HG03108 (cell line): Measurements from ENCODE around the gene TTC8.
A peak's percentile ranks its signal among the peaks of the same experiment; 100 is the strongest.

Source experiments
- ATAC-seq: cut with Tn5 transposase; IDR thresholded peaks from one replicate; pipeline ENCODE4 v1.9.1; 2021; ENCODE audit warnings: moderate library complexity; ENCODE audit not compliant: unreplicated experiment

Gene TTC8

DNA sequence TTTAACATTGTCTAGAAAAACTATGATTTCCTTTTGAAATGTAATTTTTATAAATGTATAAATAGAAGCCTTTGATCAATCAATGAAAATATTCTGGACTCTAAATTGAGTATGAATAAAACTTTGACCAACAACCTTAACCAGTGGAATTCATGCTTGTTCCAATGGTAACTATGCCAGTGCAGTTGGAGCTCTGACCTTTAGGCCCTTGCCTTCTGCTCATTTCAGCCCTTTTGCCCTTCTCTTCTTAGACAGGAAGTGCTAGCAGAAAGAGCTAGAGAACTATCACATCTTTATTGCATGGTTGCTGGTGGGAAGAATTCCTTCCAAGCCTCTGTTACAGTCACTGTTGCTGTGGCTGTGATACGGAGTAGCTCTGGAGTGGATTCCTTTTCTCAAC, 39.7 kb downstream of the TTC8 start:
- ATAC-seq, result no peak

DNA sequence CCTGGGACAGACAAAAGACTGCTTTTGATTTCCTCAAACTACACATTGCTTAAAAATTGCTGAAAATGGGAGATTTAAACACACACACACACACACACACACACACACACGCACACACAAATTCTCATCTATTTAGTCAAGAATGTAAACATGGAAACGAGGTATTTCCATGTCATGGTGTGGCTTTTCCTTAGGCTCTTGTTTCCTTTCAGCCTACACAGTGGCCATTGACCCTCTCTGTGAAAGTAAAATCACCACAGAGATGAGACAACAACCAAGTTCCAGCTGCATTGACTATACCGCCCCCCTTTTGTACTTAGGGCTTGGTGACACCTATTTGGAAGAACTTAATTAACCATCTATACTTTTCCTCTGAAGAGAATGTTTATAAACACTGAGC, 41.9 kb downstream of the TTC8 start:
- ATAC-seq, result no peak

DNA sequence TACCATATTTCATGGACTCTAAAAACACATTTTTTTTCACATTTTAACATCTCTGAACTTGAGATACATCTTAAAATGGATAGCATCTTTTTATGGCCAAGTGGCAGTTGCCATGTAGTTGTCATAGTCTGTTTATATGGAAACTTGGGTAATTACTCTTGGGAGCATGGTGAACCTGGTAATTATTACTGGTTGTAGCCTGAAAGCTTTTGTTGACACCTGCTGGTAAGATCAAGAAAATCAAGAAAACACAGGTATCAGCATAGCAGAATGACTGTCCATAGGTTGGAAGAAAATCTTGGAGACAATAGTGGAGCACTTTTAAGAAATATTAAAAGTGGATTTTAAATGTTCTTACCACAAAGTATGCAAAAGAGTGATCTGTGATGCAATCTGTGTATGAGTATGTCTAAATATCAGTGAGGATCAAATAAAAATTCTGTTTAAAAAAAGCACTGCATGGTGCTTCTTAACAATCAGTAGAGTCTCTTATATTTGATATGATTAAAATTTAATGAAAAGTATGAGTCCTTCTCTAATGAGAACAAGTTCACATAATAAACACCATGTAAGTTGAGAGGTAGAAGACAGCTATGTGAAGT, 44.2 kb downstream of the TTC8 start:
- peak; percentile 67 for ATAC-seq

DNA sequence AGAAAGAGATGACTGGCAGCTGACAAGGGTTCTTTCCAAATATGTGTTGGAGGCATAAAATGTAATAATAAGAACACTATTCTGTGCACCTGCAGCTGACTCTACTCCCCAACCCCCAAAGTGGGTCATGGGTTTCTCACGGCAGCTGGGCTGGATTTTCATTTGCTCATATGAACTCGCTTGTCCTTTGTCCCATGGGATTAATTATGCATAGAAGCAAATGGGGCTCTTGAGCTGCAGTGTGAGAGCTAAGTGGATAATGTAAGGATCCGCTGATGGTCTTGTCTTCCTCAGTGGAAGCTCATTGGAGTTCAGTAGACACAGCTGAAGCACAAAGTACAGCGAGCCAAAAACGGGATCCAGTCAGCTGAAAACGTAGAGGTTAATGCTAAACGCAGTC, 46.3 kb downstream of the TTC8 start:
- ATAC-seq, result no peak

DNA sequence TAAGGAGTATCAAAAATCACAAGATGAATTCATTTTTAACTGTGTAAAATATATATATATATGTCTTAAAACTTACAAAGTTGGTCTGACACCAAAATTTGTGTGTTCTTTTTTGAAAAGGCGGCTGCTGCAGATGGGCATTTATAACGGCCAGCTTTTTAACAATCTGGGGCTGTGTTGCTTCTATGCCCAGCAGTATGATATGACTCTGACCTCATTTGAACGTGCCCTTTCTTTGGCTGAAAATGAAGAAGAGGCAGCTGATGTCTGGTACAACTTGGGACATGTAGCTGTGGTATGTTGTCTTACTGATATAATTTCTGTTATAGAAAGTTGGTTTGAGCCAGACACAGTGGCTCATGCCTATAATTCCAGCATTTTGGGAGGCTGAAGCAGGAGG, 47.0 kb downstream of the TTC8 start:
- ATAC-seq, result no peak

DNA sequence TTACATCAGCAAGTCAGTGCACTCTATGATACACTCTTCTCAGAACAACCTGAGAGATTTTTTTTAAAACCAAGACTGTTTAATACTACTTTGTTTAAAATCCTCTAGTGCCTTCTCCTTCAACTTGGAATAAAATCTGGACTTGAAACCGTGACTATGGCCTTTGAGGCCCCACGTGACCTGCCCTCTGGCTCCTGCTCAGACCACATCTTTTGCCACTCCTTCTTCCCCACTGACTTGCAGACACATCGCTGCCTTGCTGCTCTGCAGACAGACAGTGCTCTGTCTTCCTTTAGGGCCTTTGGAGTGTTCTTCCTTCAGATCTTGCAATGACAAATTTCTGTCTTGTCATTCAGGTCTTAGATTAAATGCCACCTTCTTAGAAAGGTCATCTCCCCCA, 48.5 kb downstream of the TTC8 start:
- no peak for ATAC-seq

DNA sequence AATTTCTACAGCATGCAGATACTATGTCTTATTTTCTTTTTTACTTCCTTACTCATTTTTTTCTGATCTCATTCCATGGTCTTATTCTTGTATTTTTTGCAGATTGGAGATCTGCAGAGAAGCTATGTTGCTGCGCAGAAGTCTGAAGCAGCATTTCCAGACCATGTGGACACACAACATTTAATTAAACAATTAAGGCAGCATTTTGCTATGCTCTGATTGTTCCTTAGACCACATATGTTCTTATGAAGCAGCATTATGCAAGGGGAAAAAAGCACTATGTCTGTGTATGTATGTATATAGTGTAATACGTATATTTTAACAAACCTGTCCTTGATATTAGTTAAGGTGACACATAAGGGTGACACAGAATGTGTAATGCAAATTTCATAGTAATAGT, 52.7 kb downstream of the TTC8 start:
- no peak for ATAC-seq

DNA sequence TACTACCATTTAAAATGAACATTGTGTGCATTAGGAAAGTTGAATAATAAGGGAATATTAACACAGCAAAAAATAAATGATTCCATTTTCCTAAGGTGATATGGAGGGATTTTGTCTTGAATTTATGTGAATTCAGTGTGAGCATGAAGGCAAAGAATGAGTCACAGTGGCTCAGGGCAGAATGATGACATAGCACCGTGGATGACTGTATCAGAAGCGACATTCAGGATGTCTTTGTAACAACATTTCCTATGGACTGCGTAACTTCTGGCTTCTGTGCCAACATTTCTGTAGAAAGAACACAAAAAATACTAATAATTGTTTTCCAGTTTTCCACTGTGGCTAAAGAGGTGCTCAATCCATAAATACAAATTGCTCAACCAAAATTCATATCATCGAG, 54.6 kb downstream of the TTC8 start:
- ATAC-seq, result no peak

DNA sequence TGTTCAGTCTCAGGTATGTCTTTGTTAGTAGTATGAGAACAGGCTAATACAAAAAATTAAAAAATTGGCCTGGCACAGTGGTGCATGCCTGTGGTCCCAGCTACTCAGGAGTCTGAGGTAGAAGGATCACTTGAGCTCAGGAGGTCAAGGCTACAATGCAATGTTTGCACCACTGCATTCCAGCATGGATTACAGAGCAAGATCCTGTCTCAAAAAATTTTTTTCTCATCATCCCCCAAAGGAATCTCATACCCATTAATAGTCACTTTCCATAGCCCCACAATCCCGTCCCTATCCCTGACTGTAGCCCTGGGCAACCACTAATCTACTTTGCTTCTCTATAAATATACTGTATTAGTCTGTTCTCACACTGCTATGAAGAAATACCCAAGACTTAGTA, 57.8 kb downstream of the TTC8 start:
- ATAC-seq, result no peak

DNA sequence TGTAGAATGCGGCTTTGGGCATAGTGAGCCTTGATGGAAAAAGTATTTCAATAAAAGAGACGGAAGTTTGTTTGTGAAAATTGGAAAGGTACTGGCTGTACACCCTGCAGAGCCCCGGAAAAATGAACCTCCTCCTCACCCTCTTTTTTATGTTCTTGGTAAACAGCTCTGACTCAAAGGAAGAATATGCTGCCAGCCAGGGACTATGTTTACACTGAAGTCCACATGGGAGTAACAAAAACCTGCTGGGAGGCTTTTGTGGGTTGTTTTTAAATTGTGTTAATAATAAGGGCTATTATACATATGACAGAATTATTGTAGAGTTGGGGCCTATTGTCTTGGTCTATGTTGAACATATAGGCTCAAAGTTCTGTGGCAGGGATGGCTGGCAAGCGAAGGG, 70.7 kb downstream of the TTC8 start:
- no peak for ATAC-seq

DNA sequence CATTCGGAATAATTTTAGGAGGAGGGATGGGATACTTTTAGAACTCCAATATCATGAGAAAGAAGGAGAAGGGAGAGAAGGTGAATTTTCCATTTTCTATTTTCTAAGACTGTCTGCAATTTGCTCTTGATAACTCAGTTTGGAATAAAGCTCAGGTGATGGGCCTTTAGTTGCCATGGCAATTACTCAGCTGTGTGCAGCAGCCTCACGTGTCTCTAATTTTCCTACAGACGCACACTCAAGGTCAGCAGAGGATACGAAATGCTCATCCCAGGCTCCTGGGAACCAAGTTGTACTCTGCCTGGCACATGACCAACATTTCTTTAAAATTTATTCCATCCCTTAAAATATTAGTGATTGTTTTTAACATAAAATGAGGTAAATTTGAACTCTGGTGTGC, 76.7 kb downstream of the TTC8 start:
- no peak for ATAC-seq

DNA sequence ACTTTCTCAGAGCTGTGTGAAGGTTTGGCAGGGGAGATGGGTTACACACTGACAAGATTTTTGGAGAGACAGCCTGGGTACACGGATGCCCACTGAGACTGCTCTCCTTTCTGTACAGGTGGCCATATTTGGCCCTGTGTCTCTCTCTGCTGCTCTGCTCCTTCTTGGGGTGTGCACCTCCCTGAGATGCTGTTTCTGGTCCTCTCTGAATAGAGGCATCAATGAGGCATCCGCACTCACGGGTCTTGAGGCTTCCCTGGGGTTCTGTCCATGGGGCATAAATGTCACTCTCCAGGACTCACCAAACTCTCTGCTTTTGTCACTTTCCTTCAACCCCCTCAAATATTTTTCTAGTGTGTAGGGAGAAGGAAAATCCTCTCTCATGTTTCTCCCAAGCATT, 77.5 kb downstream of the TTC8 start:
- ATAC-seq, result no peak

DNA sequence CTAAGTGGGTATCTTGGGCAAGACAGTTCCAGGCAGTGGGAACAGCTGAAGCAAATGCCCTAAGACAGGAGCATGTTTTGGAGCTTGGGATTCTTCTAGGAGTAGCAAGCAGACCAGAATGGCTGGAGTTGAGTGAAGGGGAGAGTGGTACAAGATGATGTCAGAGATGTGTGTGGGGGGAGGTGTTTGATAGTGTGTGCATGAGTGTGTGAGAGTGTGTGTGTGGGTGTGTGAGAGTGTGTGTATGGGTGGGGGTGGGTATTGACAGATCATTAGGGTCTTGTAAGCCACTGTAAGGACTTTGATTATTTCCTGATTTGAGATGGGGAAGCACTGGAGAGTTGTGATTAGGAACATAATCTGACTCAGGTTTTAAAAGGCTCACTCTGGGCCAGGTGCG, 78.4 kb downstream of the TTC8 start:
- no peak for ATAC-seq

DNA sequence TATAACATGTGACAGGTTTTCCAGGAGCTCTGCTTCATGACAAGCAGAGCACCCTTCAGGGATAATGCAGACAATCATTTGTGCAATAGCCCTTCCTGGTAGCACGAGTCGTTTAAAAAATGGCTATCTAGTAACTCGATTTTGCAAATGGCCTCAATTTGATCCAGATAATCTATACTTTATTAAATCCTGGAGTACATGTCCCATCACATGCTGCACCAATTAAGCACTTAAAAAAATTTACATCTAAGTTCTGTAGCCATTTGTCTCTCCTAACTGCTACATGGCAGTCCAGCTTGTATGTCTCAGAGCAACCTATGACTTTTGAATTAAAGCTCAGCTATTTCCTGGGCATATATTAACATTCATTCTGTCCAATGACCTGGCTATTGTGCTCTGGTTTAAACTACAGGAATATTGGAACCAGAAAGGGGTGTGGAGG, 79.8 kb downstream of the TTC8 start:
- ATAC-seq, result no peak

DNA sequence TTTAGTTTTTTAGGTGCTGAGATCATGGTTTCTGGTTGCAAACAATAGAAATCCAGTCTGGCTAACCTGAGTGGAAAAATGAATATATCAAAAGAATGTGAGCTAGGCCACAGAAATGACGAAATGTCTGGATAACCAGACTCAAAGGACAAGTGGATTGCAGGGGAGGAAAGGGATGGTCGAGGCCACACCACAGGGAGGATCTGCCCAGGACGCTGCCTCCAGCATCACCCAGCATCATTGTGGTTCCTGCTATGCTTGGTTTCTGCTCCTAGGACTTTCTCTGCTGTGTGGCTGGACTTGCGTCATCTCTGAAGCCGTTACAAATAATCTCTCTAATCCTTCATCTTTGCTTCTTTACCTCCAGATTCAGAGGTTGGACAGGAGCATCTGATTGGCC, 80.4 kb downstream of the TTC8 start:
- ATAC-seq, result no peak

DNA sequence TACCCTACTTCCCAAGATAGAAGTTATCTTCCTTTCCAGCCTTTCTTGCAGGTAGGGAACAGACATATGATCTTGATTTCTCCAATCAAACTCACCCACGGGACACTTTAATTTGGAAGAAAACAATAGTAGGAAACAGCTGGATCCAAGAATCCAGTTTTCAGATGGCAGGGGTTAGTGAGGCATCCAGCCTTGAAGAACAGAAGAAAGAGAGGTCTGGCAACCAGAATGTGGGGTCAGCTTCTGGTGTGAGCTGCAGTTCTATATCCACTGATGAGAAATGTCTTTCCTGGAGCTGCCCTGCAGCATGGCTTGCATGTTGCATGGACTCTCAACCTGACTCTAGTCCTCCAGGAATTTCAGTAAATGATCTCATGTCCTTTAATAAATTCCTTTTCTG, 83.8 kb downstream of the TTC8 start:
- ATAC-seq, result no peak

DNA sequence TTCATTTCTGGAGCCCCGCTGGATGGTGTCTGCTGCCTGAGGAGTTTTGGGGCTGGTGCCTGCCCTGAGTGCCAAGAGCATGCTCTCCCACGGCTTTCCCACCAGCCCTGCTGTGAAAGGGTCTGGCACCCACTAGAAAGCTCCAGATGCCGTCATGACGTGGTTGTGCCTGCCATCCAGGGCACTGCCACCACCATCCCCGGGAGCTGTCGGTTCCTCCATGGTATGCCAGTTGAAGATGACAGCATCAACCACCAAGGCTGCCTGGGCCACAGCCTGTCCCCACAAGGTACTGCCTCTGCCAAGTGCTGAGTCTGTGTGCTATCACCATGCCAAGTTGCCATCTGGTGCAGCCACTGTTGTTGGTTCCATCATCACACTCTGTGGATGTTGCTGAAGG, 85.9 kb downstream of the TTC8 start:
- ATAC-seq, result no peak

DNA sequence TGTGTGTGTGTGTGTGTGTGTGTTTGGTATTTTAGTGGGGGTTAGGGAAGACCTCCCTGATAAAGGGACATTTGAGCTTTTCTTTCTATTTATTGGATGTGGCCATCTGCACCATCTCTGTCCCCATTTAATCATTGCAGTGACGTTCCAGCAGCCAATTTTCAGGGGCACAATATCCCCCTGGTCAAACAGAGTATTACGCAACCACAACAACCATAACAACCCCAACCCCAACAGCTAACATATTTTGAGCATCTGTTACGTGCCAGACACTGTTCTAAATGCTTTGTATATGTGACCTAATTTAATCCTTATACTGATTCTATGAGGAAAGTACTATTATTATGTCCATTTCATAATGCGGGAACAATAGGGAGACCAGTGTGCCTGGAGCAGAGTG, 87.4 kb downstream of the TTC8 start:
- no peak for ATAC-seq

DNA sequence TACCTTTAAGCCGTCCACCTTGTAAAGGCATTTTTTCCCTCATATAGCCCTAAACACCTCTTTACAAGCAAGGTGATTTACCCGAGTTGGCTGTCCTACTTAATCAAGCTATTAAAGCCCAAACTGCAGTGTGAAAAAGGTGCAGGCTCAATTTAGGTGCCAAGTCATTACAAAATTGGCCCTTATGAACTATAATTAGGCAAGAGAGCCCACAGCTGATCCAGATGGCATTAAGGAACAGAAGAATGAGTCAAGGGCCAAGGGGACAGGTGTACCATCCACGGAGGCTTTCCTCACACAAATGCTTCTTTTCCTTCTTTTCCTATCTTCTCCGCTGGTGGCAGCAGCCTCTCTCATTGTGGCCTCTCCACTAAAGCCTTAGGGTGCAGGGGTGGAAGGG, 90.5 kb downstream of the TTC8 start:
- ATAC-seq, result no peak

DNA sequence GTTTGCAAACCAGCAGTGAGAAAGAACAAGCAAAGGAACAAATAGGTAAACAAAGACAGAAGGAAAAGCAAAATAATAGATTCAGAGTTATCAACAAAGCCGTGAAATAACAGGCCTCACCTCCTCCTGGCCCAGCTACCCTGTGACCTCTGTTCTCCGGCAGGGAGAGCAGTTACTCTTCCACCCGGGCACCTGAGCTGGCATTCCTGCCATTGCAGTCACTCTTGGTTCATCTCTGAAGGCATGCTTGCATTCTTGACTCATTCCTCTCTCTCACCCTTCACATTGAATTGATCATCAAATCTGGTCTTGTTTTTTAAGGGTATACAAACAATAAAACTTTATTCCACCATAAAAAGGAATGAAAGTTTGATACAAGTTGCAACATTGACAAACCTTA, 95.1 kb downstream of the TTC8 start:
- ATAC-seq, result no peak
